HepG2 (cell line): ENCODE data around the gene NUP153. TPM values are rescaled to one million over a fixed set of nuclear protein-coding genes. Genes with fewer than 3 reads are reported as not detected.

Experiments
- ATAC-seq: fragments of 200-7000 bp; cut with Tn5 transposase; 3 replicates; pipeline ENCODE4 v1.9.1; 2020; ENCODE audit warnings: mild to moderate bottlenecking, moderate library complexity
- BruUV-seq: library from RNA; stranded (reverse); fragments of 400-500 nt; replicated peaks from 2 replicates; lab custom pipeline; 2021; lab: Mats Ljungman, UMichigan
- CTCF ChIA-PET: fragments of 300-600 bp; formaldehyde crosslinking; extraction: SDS; loops from one replicate; lab custom pipeline; 2021; ENCODE audit warnings: low total read pairs, inconsistent platforms, low intra/inter-chr PET ratio; lab: Yijun Ruan, JAX
- POLR2A ChIA-PET: fragments of 350-600 bp; sonication (Branson Sonifier 250); formaldehyde crosslinking; loops from one replicate; lab custom pipeline; 2020; ENCODE audit warnings: antibody characterized with exemption, inconsistent platforms; lab: Yijun Ruan, JAX
- DNase-seq: peaks from one replicate; pipeline ENCODE4 v3.0.0-alpha.2; 2015; ENCODE audit warnings: low spot score
- FAIRE-seq: peaks from 3 replicates; lab custom pipeline; 2011; peaks lifted over from hg19 to GRCh38; lab: Jason Lieb, UNC
- H2AFZ ChIP-seq: one replicate; pipeline ENCODE4 v1.6.1; 2011; ENCODE audit warnings: low read length, inconsistent platforms
- H3K27ac ChIP-seq: fragments of 300-600 bp; 3 replicates; pipeline ENCODE4 v1.8.0; 2011; ENCODE audit warnings: mixed run types, mild to moderate bottlenecking, mixed read lengths, low read length, inconsistent platforms; ENCODE audit not compliant: insufficient read depth; ENCODE audit errors: extremely low read length
- H3K27me3 ChIP-seq, 2 experiments: fragments of 200-600 bp in 1 of 2; 2 replicates in 1 of 2; 3 replicates in 1 of 2; pipeline versions ENCODE4 v1.6.0 to v1.8.0; 2011; ENCODE audit warnings: low read length in 2 of 2, mild to moderate bottlenecking in 2 of 2, moderate library complexity in 2 of 2, inconsistent platforms in 1 of 2; ENCODE audit not compliant: insufficient read depth in 2 of 2, control insufficient read depth in 1 of 2
- H3K36me3 ChIP-seq, 2 experiments: fragments of 200-600 bp in 1 of 2; replicated peaks in 1 of 2; 2 replicates in 1 of 2; 3 replicates in 1 of 2; pipeline versions ENCODE4 v1.5.1 to v1.8.0; 2011; ENCODE audit warnings: low read length in 2 of 2, inconsistent platforms in 1 of 2; ENCODE audit not compliant: insufficient read depth in 2 of 2, control insufficient read depth in 1 of 2
- H3K4me1 ChIP-seq: 2 replicates; pipeline ENCODE4 v1.5.1; 2012; ENCODE audit warnings: low read length, inconsistent platforms; ENCODE audit not compliant: insufficient read depth
- H3K4me2 ChIP-seq: 2 replicates; pipeline ENCODE4 v1.6.0; 2011; ENCODE audit warnings: low read depth, low read length, inconsistent platforms
- H3K4me3 ChIP-seq, 3 experiments: fragments of 200-600 bp in 1 of 3; sonication (generic), shearing (Covaris generic) in 1 of 3; replicated peaks in 1 of 3; 2 replicates each; pipeline ENCODE4 v1.5.1; 2011 to 2016; ENCODE audit warnings: low read length in 3 of 3, inconsistent platforms in 2 of 3, low read depth in 2 of 3, mild to moderate bottlenecking in 2 of 3, control low read depth in 1 of 3, mixed read lengths in 1 of 3; ENCODE audit not compliant: insufficient read depth in 1 of 3
- H3K79me2 ChIP-seq: one replicate; pipeline ENCODE4 v1.6.1; 2011; ENCODE audit warnings: low read length, inconsistent platforms; ENCODE audit not compliant: insufficient read depth
- H3K9ac ChIP-seq: 2 replicates; pipeline ENCODE4 v1.6.0; 2011; ENCODE audit warnings: mild to moderate bottlenecking, low read depth, low read length, inconsistent platforms; ENCODE audit not compliant: insufficient read depth
- H3K9me3 ChIP-seq: 2 replicates; pipeline ENCODE4 v1.5.1; 2012; ENCODE audit warnings: mild to moderate bottlenecking, low read length
- H4K20me1 ChIP-seq: 2 replicates; pipeline ENCODE4 v1.6.0; 2011; ENCODE audit warnings: inconsistent platforms, mild to moderate bottlenecking, low read length, moderate library complexity; ENCODE audit not compliant: insufficient read depth
- CEBPZ ChIP-seq: IDR thresholded peaks from 2 replicates; pipeline ENCODE4 v1.6.1; 2012; ENCODE audit warnings: low read length, improper control_type of control experiment
- EZH2 ChIP-seq: conservative IDR thresholded peaks from 2 replicates; pipeline ENCODE4 v1.6.1; 2012; ENCODE audit warnings: mild to moderate bottlenecking, low read depth, low read length, moderate library complexity
- GABPA ChIP-seq, 2 experiments: IDR thresholded peaks; 2 replicates each; pipeline ENCODE4 v1.6.1; 2011 to 2016; ENCODE audit warnings: low read depth in 2 of 2, low read length in 1 of 2, missing biosample characterization in 1 of 2, missing genetic modification characterization in 1 of 2
- LBX2 ChIP-seq: sonication (generic); formaldehyde crosslinking; IDR thresholded peaks from 2 replicates; pipeline ENCODE4 v1.5.0; 2020; ENCODE audit warnings: missing genetic modification reagents, mild to moderate bottlenecking, borderline replicate concordance
- NFE2L2 ChIP-seq: fragments of 150-350 bp; IDR thresholded peaks from 2 replicates; pipeline ENCODE4 v1.6.1; 2014; ENCODE audit warnings: low read length
- STAG1 ChIP-seq: sonication (generic); formaldehyde crosslinking; IDR thresholded peaks from 2 replicates; pipeline ENCODE4 v1.4.0; 2020; ENCODE audit warnings: missing genetic modification reagents
- SYNCRIP ChIP-seq: fragments of 200-400 bp; formaldehyde crosslinking; IDR thresholded peaks from 2 replicates; pipeline ENCODE4 v1.6.1; 2018; ENCODE audit warnings: mild to moderate bottlenecking, low read depth, low read length; ENCODE audit not compliant: insufficient read depth
- XBP1 ChIP-seq: sonication (generic); formaldehyde crosslinking; IDR thresholded peaks from 2 replicates; pipeline ENCODE4 v1.5.0; 2020; ENCODE audit warnings: missing genetic modification reagents
- ZNF33B ChIP-seq: sonication (generic); formaldehyde crosslinking; IDR thresholded peaks from 2 replicates; pipeline ENCODE4 v1.5.1; 2020; ENCODE audit warnings: mild to moderate bottlenecking, missing genetic modification reagents
- ZNF382 ChIP-seq: sonication (generic); formaldehyde crosslinking; IDR thresholded peaks from 2 replicates; pipeline ENCODE4 v1.5.0; 2020; ENCODE audit warnings: missing genetic modification reagents, mild to moderate bottlenecking, borderline replicate concordance
- ZNF557 ChIP-seq: sonication (generic); formaldehyde crosslinking; IDR thresholded peaks from 2 replicates; pipeline ENCODE4 v1.4.0; 2020; ENCODE audit warnings: missing genetic modification reagents
- ZNF589 ChIP-seq: sonication (generic); formaldehyde crosslinking; conservative IDR thresholded peaks from 2 replicates; pipeline ENCODE4 v1.8.0; 2022; ENCODE audit warnings: mild to moderate bottlenecking, moderate library complexity, missing genetic modification reagents
- ZNF800 ChIP-seq: sonication (generic); formaldehyde crosslinking; IDR thresholded peaks from 2 replicates; pipeline ENCODE4 v1.4.0; 2020; ENCODE audit warnings: missing genetic modification reagents
- ZNF83 ChIP-seq: sonication (generic); formaldehyde crosslinking; IDR thresholded peaks from 2 replicates; pipeline ENCODE4 v1.4.0; 2020; ENCODE audit warnings: missing genetic modification reagents, mild to moderate bottlenecking, borderline replicate concordance
- WGBS: methylation state at CpG from one replicate; pipeline ENCODE4 v1.1.6; 2017; ENCODE audit warnings: low lambda C conversion rate; 5-methylcytosine and 5-hydroxymethylcytosine counted together
- in situ Hi-C: cut with HindIII; loops from 2 replicates; pipeline ENCODE4 v1.10.0; 2017; ENCODE audit warnings: low pct_unique_long_range_greater_than_20kb; ENCODE audit not compliant: extremely low pct_ligation_motif_present
- intact Hi-C: fragments of 100-400 bp; cut with micrococcal nuclease; formaldehyde crosslinking; loops from one replicate; pipeline ENCODE4 v1.10.0; 2022; ENCODE audit not compliant: unreplicated experiment
- polyA plus RNA-seq, 8 experiments: library from polyadenylated mRNA; depleted of rRNA in 3 of 8; stranded (reverse) in 7 of 8; unstranded in 1 of 8; fragments of >200 nt; fragmentation: Illumina TruSeq in 4 of 8; extraction: Trizol in 4 of 8; gene quantifications; 2 replicates each; pipeline versions ENCODE4 v1.2.1 to v1.2.3, GENCODE V29; 2011 to 2016; ENCODE audit warnings: low read depth in 4 of 8, missing spikeins in 1 of 8, mixed read lengths in 1 of 8; ENCODE audit not compliant: insufficient read depth in 1 of 8
- total RNA-seq, 5 experiments: library from RNA; depleted of rRNA; stranded (reverse); fragments of >200 nt; fragmentation: Illumina TruSeq; extraction: Trizol; gene quantifications; 2 replicates each; pipeline ENCODE4 v1.2.3, GENCODE V29; 2016; ENCODE audit warnings: low read depth in 1 of 5

NUP153 gene
- total and polyA plus RNA-seq, 2 of the 13 experiments (the other 11 are each of a cell fraction or from before 2014, with no cell fraction given) = 29.8 to 55.2 TPM

GRCh38 chr6:17593246-17593645 lies 113.5 kb downstream of the NUP153 start (continued):
- TF ChIP-seq GABPA (IDR thresholded peaks at IDR 0.05; ENCODE audit: low read depth, low read length) (no peak), GABPA (CRISPR knock-in tag; IDR thresholded peaks at IDR 0.05; ENCODE audit: low read depth) (no peak), NFE2L2 (no peak), ZNF382 (no peak), ZNF589 (no peak), ZNF800 (no peak), ZNF33B (CRISPR knock-in tag) (no peak), XBP1 (CRISPR knock-in tag) (no peak), EZH2 (no peak)
- TF ChIP-seq, all 625 proteins: peak for 0

GRCh38 chr6:17591287-17591686 lies 115.4 kb downstream of the NUP153 start:
- H3K27ac ChIP-seq = no peak overlapping the region
- H3K4me2 ChIP-seq = no peak overlapping the region
- FAIRE-seq (no peak), ATAC-seq (no peak), DNase-seq (no peak)
- in situ Hi-C loops = no loop called here
- H3K9me3 ChIP-seq = no peaks in the 10 kb centered on the region
- no TSS peak for BruUV-seq
- no peaks in the 10 kb centered on the region for H3K79me2 ChIP-seq
- H3K27me3 ChIP-seq = no peaks in the 10 kb centered on the region
- H2AFZ ChIP-seq = no peak overlapping the region
- WGBS = 74% methylated on average over 1 of the region's 1 CpG
- intact Hi-C loops = no loop called here
- H3K4me1 ChIP-seq = peaks cover 25% of the 10 kb centered on the region
- no peaks in the 10 kb centered on the region for H3K36me3 ChIP-seq
- no peak overlapping the region for H3K4me3 ChIP-seq
- TF ChIP-seq STAG1 (CRISPR knock-in tag) = no peak
- TF ChIP-seq CEBPZ = no peak
- TF ChIP-seq SYNCRIP = no peak
- no peak for TF ChIP-seq ZNF557 (CRISPR knock-in tag)
- no peak for TF ChIP-seq ZNF83 (CRISPR knock-in tag)
- no peak for TF ChIP-seq LBX2 (CRISPR knock-in tag)
- H4K20me1 ChIP-seq = no peaks in the 10 kb centered on the region
- POLR2A ChIA-PET = no interaction called here
- CTCF ChIA-PET = no interaction called here
- H3K9ac ChIP-seq = no peak overlapping the region
